Karpas-422 (cell line): ENCODE data around the gene PVALEF. TPM values are rescaled to one million over a fixed set of nuclear protein-coding genes. Genes with fewer than 3 reads are reported as not detected.

Experiments
- DNase-seq: peaks from one replicate; pipeline ENCODE4 v3.0.0-alpha.2; 2015
- H2AFZ ChIP-seq: fragments of 200-600 bp; sonication (generic); 2 replicates; pipeline ENCODE4 v1.6.1; 2014; ENCODE audit warnings: antibody characterized with exemption, low read length, mixed read lengths
- H3K27ac ChIP-seq: fragments of 200-600 bp; sonication (generic); 2 replicates; pipeline ENCODE4 v1.5.1; 2014; ENCODE audit warnings: mild to moderate bottlenecking, low read length, moderate library complexity
- H3K27me3 ChIP-seq: fragments of 200-600 bp; sonication (generic); 2 replicates; pipeline ENCODE4 v1.6.1; 2014; ENCODE audit warnings: low read length, mixed read lengths
- H3K36me3 ChIP-seq: fragments of 200-600 bp; sonication (generic); 2 replicates; pipeline ENCODE4 v1.6.1; 2014; ENCODE audit warnings: low read length, mixed read lengths; ENCODE audit not compliant: insufficient read depth
- H3K4me1 ChIP-seq: fragments of 200-600 bp; sonication (generic); 2 replicates; pipeline ENCODE4 v1.6.1; 2014; ENCODE audit warnings: mild to moderate bottlenecking, low read length, mixed read lengths
- H3K4me2 ChIP-seq: fragments of 200-600 bp; sonication (generic); 2 replicates; pipeline ENCODE4 v1.6.1; 2014; ENCODE audit warnings: low read length, low read depth, mild to moderate bottlenecking; ENCODE audit not compliant: poor library complexity, severe bottlenecking
- H3K4me3 ChIP-seq: fragments of 200-600 bp; sonication (generic); 2 replicates; pipeline ENCODE4 v1.5.1; 2014; ENCODE audit warnings: mild to moderate bottlenecking, antibody characterized with exemption, low read length, mixed read lengths
- H3K79me2 ChIP-seq: fragments of 200-600 bp; sonication (generic); 2 replicates; pipeline ENCODE4 v1.6.1; 2014; ENCODE audit warnings: mild to moderate bottlenecking, low read length, mixed read lengths
- H3K9ac ChIP-seq: fragments of 200-600 bp; sonication (generic); 2 replicates; pipeline ENCODE4 v1.6.0; 2014; ENCODE audit warnings: low read length
- H3K9me2 ChIP-seq: fragments of 200-600 bp; sonication (generic), shearing (Covaris generic); replicated peaks from 2 replicates; pipeline ENCODE4 v1.6.0; 2014; ENCODE audit warnings: mild to moderate bottlenecking, low read length, moderate library complexity; ENCODE audit not compliant: insufficient read depth
- H3K9me3 ChIP-seq: fragments of 300-700, 200-600 bp; sonication (generic); 2 replicates; pipeline ENCODE4 v1.6.1; 2014; ENCODE audit warnings: low read length, mixed read lengths
- H4K20me1 ChIP-seq: fragments of 200-600 bp; sonication (generic); 2 replicates; pipeline ENCODE4 v1.6.1; 2014; ENCODE audit warnings: mild to moderate bottlenecking, antibody characterized with exemption, low read length, low read depth; ENCODE audit not compliant: insufficient read depth
- total RNA-seq: library from RNA; depleted of rRNA; stranded (reverse); fragments of >200 nt; shearing (Covaris generic); gene quantifications from 2 replicates; pipeline ENCODE4 v1.2.3, GENCODE V29; 2014; ENCODE audit warnings: low replicate concordance

Gene PVALEF
- total RNA-seq, 1 experiment from 2014 or later: not detected

GRCh38 chr17:81179220-81179619 is 13.9 kb downstream of the PVALEF start:
- Histone ChIP-seq H3K79me2 (no peaks in the 10 kb centered on the region), H3K27me3 (no peaks in the 10 kb centered on the region), H3K9me3 (no peaks in the 10 kb centered on the region), H3K36me3 (no peaks in the 10 kb centered on the region), H2AFZ (no peak overlapping the region), H4K20me1 (no peaks in the 10 kb centered on the region), H3K27ac (no peak overlapping the region), H3K9ac (no peak overlapping the region), H3K4me2 (no peak overlapping the region), H3K9me2 (no peaks in the 10 kb centered on the region), H3K4me3 (no peak overlapping the region), H3K4me1 (peaks cover 8% of the 10 kb centered on the region)
- no peak for DNase-seq

DNA sequence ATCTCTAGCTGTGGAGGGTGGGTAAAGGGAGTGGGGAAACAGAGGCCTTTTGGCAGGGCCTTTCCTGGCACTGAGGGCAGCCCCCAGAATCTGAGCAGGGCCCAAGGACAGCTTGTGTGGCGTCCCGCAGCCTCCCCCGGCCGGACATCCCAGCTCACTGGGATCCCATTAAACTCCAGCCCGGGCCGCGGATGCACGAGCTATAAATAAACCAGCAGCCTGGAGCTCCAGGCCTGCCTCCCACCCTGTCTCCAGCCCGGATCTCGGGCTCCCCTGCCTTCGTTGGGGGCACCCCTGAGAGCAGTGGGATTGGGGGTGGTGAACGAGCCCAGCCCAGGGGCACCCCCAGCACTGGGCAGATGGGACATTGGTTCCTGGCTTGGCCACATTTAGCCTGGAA is 14.6 kb downstream of the PVALEF start:
- DNase-seq: no peak
- Histone ChIP-seq H3K27ac (no peak overlapping the region), H3K36me3 (no peaks in the 10 kb centered on the region), H3K27me3 (no peaks in the 10 kb centered on the region), H3K4me2 (no peak overlapping the region), H3K4me1 (peaks cover 8% of the 10 kb centered on the region), H3K9me3 (no peaks in the 10 kb centered on the region), H2AFZ (no peak overlapping the region), H4K20me1 (no peaks in the 10 kb centered on the region), H3K4me3 (no peak overlapping the region), H3K79me2 (no peaks in the 10 kb centered on the region), H3K9me2 (no peaks in the 10 kb centered on the region), H3K9ac (no peak overlapping the region)

DNA sequence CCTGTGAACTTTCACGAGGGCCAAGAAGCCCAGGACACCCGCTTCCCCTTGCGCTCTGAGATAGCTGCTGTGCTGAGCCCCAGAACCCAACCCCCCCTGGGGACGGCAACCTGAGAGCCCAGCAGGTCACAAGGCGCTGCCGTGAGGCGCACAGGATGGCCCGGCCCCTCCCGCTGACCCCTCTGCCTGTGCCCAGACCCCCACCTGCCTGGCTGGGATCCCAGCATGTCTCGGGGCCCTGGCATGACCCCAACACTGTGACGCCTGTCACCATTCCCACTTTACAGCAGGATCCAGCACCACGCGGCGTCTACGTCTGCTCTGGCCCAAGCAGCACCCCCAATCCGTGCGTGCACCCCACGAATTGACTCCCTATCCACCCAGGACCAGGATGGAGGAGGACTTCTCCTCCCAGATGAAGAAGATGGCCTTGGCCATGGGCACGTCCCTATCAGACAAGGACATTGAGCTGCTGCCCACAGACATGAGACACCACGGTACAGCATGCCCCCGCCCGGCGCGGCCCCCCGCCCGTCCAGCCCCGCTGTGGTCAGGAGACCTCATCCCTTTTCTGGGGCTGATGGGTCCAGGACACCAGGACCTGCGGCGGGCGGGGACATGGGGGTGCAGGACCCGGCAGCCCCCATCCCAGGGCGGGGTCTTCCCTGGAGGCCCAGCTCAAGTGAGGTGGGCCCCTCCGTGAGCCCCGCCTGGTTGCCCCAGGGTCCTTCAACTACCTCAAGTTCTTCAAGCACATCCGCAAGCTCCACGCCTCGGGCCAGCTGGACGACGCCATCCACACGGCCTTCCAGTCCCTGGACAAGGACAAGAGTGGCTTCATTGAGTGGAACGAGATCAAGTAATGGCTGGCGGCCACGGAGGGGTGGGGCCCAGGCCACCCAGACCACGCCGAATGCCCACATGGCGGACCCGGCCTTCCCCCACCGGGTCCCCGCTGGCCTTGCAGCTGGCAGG is 15.8 kb downstream of the PVALEF start:
- Histone ChIP-seq H2AFZ (no peak overlapping the region), H3K36me3 (no peaks in the 10 kb centered on the region), H3K27me3 (no peaks in the 10 kb centered on the region), H3K27ac (no peak overlapping the region), H3K9me2 (no peaks in the 10 kb centered on the region), H3K4me2 (no peak overlapping the region), H3K4me1 (peaks cover 8% of the 10 kb centered on the region), H3K9ac (no peak overlapping the region), H3K79me2 (no peaks in the 10 kb centered on the region), H4K20me1 (no peaks in the 10 kb centered on the region), H3K4me3 (no peak overlapping the region), H3K9me3 (no peaks in the 10 kb centered on the region)
- DNase-seq: no peak

- H3K9me2 ChIP-seq: no peaks in the 10 kb centered on the region
- H3K36me3 ChIP-seq: no peaks in the 10 kb centered on the region
- no peak overlapping the region for H2AFZ ChIP-seq
- H3K4me2 ChIP-seq: no peak overlapping the region
- peaks cover 8% of the 10 kb centered on the region for H3K4me1 ChIP-seq
- H3K4me3 ChIP-seq: no peak overlapping the region
- no peaks in the 10 kb centered on the region for H3K9me3 ChIP-seq
- no peaks in the 10 kb centered on the region for H3K27me3 ChIP-seq
- H4K20me1 ChIP-seq: no peaks in the 10 kb centered on the region
- no peak overlapping the region for H3K27ac ChIP-seq
- no peak overlapping the region for H3K9ac ChIP-seq
- DNase-seq: no peak
- no peaks in the 10 kb centered on the region for H3K79me2 ChIP-seq
Measured at GRCh38 chr17:81181811-81182185, 16.5 kb downstream of the PVALEF start.

DNA sequence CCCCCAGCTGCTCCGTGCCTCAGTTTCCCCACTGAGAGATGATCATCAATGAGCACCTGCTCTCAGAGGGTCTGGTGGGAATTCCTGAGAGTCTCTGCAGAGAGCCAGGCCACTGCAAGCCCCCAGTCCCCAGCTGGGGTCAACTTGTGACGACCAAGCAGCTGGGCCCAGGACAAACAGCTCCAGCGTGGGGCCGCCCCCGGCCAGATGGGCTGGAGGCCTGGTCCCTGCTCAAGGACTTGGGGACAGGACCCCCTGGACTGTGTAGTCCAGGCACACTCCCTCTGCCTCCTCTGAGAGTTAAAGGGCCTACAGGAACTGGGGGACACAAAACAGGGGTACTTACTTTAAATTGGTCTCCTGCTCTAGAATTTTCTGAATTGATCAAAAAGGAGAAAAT is 17.3 kb downstream of the PVALEF start:
- peaks cover 8% of the 10 kb centered on the region for H3K4me1 ChIP-seq
- H3K27me3 ChIP-seq: no peaks in the 10 kb centered on the region
- H3K4me2 ChIP-seq: no peak overlapping the region
- H3K27ac ChIP-seq: no peak overlapping the region
- no peak overlapping the region for H2AFZ ChIP-seq
- no peaks in the 10 kb centered on the region for H3K9me2 ChIP-seq
- H3K36me3 ChIP-seq: no peaks in the 10 kb centered on the region
- H3K9ac ChIP-seq: no peak overlapping the region
- H3K4me3 ChIP-seq: no peak overlapping the region
- no peaks in the 10 kb centered on the region for H4K20me1 ChIP-seq
- H3K79me2 ChIP-seq: no peaks in the 10 kb centered on the region
- no peaks in the 10 kb centered on the region for H3K9me3 ChIP-seq
- no peak for DNase-seq

GRCh38 chr17:81183316-81183715 is 18.0 kb downstream of the PVALEF start:
- Histone ChIP-seq H3K4me3 (no peak overlapping the region), H3K9ac (no peak overlapping the region), H3K4me1 (peaks cover 8% of the 10 kb centered on the region), H3K36me3 (no peaks in the 10 kb centered on the region), H3K4me2 (no peak overlapping the region), H3K79me2 (no peaks in the 10 kb centered on the region), H4K20me1 (no peaks in the 10 kb centered on the region), H3K27ac (no peak overlapping the region), H3K9me2 (no peaks in the 10 kb centered on the region), H2AFZ (no peak overlapping the region), H3K27me3 (no peaks in the 10 kb centered on the region), H3K9me3 (no peaks in the 10 kb centered on the region)
- DNase-seq: no peak

DNA sequence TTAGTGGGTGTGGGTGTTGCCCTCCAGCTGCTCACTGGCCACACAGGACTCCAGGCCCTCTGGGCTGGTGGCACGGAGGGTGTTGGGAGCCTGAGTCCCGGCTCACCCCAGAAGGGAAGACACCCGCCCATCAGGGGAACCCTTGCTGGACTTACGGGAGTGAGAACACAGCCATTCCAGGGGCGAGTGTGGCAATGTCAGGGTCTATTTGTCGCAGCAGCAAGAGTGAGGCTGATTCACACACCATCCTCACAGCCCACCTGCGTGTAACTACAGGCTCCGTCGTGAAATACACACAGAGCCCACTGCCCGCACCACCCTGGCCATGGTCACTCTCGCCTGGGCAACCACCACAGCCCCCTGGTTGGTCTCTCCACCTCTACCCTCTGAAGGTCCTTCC is 18.5 kb downstream of the PVALEF start:
- no peaks in the 10 kb centered on the region for H3K79me2 ChIP-seq
- H3K9ac ChIP-seq: no peak overlapping the region
- DNase-seq: no peak
- H3K27me3 ChIP-seq: no peaks in the 10 kb centered on the region
- no peak overlapping the region for H3K4me3 ChIP-seq
- no peaks in the 10 kb centered on the region for H3K9me3 ChIP-seq
- H3K4me1 ChIP-seq: peaks cover 8% of the 10 kb centered on the region
- no peak overlapping the region for H3K4me2 ChIP-seq
- no peaks in the 10 kb centered on the region for H3K9me2 ChIP-seq
- no peaks in the 10 kb centered on the region for H3K36me3 ChIP-seq
- no peak overlapping the region for H3K27ac ChIP-seq
- no peaks in the 10 kb centered on the region for H4K20me1 ChIP-seq
- H2AFZ ChIP-seq: no peak overlapping the region

- Histone ChIP-seq H3K4me1 (peaks cover 2% of the 10 kb centered on the region), H3K4me3 (no peak overlapping the region), H3K27ac (no peak overlapping the region), H3K27me3 (no peaks in the 10 kb centered on the region), H3K4me2 (no peak overlapping the region), H3K9ac (no peak overlapping the region), H3K79me2 (no peaks in the 10 kb centered on the region), H2AFZ (no peak overlapping the region), H3K36me3 (no peaks in the 10 kb centered on the region), H3K9me3 (no peaks in the 10 kb centered on the region), H3K9me2 (no peaks in the 10 kb centered on the region), H4K20me1 (no peaks in the 10 kb centered on the region)
- DNase-seq: no peak
Measured at GRCh38 chr17:81184555-81184954, 19.2 kb downstream of the PVALEF start.
